ENCODE results near the gene DNAH3. TPM values are rescaled to one million over a fixed set of nuclear protein-coding genes. Genes with fewer than 3 reads are reported as not detected.
A peak's percentile ranks its signal among the peaks of the same experiment; 100 is the strongest.
"Not testable (repeated sequence)": the region's sequence is repeated elsewhere in the genome, so short reads cannot be mapped to it uniquely, and the experiment has no call there.

Gene DNAH3
- total RNA-seq, 1 donor from 2014 or later = 3.1 TPM

GRCh38 chr16:21120976-21121520 lies 29.6 kb downstream of the DNAH3 start:
- DNase-seq (ENCODE audit: low spot score) = no peak

- DNase-seq (ENCODE audit: low spot score) = no peak
Observed at GRCh38 chr16:21117567-21117966, 33.1 kb downstream of the DNAH3 start.

- DNase-seq (ENCODE audit: low spot score) = no peak
Observed at GRCh38 chr16:21116148-21116693, 34.4 kb downstream of the DNAH3 start.

- DNase-seq (ENCODE audit: low spot score) = not testable (repeated sequence)
Observed at GRCh38 chr16:21115551-21115950, 35.1 kb downstream of the DNAH3 start.

DNA sequence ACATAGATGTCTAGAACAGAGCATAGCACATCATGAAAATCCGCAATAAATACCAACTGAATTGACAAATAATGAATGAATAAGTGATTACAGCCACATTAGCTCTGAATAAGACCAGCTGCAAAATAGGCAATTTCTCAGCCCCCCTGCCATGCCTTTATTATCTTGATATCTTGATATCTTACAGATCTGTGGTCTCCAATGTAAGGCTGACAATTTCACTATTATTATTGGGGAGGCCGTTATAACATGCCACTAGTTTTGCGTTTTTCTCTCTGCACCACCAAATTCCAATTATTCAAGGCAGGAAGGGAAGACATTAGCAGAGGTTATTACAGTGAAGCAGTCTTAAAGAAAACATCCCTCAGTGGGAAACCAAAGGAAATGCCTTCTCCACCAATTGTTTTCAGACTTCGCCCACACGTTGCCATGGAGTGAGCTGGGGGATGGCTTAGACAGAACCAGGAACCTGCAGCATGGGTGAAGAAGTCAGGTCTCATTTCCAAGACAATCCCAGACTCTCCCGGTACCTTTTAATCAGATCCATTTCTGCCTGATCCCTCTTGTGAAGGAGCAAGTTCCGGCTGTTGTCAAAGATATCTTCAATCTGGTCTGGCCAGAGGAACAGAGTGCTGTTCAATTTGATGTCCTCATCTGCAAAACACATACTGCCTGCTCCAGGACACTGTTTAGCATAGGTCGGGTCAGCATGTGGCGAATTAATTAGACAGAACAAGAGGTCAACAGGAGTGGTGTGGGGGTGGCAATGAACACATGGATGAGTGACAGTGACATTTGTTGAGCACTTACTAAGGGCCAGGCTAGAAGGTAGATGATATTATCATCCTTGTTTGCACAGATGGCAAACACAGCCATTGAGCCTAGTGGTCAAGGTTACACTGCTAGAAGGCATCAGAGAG lies 46.4 kb downstream of the DNAH3 start:
- no peak for DNase-seq (ENCODE audit: low spot score)

DNA sequence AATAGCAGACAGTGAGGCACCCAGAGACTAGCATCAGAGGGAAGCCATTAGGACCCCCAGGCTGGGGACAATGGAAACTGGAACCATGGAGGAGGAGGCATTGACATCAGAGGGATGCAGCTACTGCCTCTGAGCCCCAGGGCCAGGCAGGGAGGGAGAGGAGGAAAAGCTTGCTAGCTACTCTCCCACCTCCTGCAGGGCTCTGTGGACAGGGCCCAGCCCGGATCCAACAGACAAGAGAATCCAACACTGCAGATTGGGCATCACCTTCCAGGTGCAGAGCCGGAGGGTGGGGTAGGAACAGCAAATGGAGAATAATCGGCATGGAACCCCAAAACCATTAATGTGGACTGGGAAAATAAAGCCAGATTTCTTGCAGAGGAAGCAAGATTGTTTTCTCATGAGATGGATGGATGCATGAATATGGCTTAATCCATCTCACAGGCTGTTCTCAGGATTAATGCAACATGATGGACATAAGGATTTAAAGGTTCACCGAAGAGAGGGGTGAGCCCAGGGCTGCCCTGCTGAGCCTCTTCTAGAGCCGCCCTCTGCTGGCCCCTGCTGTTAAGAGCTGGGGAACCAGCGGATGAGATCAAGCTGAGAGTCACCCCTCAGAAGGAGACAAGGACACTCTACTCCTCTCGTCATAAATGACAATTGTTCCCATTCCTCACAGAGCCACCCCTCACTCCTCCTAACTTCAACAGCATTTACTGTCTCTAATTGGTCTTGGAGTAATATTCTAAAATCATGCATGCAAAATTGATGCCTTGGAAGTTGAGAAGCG lies 48.8 kb downstream of the DNAH3 start:
- DNase-seq (ENCODE audit: low spot score) = no peak

GRCh38 chr16:21100447-21100846 lies 50.2 kb downstream of the DNAH3 start:
- DNase-seq (ENCODE audit: low spot score) = no peak

DNA sequence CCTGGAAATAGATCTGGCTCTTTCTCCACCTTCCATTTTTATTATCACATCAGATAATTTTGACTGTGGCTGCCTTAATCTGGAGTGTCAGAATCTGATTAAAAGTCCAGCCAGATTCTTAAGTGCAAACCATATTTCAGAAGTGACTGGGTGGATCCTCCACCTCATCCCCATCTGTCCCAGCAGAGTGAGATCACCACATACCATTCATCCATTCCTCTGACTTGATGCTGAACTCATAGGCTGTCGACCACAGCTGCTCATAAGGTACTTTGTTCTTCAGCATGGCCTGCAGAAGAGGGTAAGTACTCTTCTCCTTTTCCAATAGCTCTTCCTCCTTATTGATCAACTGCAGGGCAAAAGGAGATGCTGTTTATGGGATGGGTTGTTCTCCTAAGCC lies 53.5 kb downstream of the DNAH3 start:
- DNase-seq (ENCODE audit: low spot score) = no peak

DNA sequence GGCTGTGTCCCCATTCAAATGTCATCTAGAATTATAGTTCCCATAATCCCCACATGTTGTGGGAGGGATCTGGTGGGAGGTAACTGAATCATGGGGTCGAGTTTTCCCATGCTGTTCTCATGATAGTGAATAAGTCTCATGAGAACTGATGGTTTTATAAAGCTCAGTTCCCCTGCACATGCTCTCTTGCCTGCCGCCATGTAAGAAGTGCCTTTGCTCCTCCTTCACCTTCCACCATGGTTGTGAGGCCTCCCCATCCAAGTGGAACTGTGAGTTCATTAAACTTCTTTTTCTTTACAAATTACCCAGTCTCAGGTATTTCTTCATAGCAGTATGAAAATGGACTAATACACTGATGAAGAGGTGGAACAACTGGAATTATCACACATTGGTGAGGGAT lies 55.9 kb downstream of the DNAH3 start:
- DNase-seq (ENCODE audit: low spot score) = not testable (repeated sequence)

GRCh38 chr16:21092951-21093350 lies 57.7 kb downstream of the DNAH3 start:
- no peak for DNase-seq (ENCODE audit: low spot score)

GRCh38 chr16:21088646-21089538 lies 61.8 kb downstream of the DNAH3 start:
- DNase-seq (ENCODE audit: low spot score) = no peak

GRCh38 chr16:21088143-21088542 lies 62.5 kb downstream of the DNAH3 start:
- DNase-seq (ENCODE audit: low spot score) = no peak

GRCh38 chr16:21084631-21085225 lies 65.9 kb downstream of the DNAH3 start:
- no peak for DNase-seq (ENCODE audit: low spot score)

- DNase-seq (ENCODE audit: low spot score) = peak; percentile 69
Observed at GRCh38 chr16:21083729-21084268, 66.8 kb downstream of the DNAH3 start.

DNA sequence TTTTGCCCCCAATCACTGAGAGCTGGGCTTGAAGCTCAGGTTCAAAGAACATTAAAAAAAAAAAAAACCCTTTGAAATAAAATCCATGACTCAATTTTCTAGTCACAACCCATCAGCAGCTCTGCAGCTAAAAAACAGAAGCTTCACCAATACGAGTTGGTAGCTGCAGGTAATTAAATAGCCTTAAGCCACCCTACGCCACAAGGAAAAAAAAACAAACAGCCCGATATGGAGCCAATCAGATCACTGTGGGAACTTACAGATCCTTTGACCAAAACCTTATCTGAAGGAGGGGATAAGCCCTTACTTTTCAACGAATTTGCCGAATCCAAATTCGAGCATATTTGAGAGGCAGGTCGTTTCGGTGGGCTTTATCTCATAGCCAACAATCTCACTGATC lies 69.3 kb downstream of the DNAH3 start:
- DNase-seq (ENCODE audit: low spot score) = no peak

DNA sequence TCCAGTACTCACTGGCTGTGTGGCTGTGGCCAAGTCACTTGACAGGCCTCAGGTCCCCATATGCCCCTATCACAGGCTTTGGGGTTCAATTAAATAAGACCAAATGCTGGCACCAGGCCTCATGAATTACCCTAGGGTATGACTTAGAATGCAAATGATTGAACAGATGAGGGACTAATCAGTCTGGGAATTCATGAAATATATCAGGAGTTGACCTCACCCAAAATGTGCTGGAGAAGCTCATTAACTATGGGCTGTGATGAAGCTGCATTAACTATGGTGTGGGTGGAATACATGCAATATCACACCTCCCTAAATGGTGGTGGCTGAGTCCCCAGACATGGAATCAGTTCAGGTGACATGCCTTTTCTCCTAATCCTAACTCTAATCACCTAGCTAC lies 72.1 kb downstream of the DNAH3 start:
- DNase-seq (ENCODE audit: low spot score) = no peak

- no peak for DNase-seq (ENCODE audit: low spot score)
Observed at GRCh38 chr16:21076186-21076883, 74.3 kb downstream of the DNAH3 start.

GRCh38 chr16:21075252-21075651 lies 75.4 kb downstream of the DNAH3 start:
- no peak for DNase-seq (ENCODE audit: low spot score)

DNA sequence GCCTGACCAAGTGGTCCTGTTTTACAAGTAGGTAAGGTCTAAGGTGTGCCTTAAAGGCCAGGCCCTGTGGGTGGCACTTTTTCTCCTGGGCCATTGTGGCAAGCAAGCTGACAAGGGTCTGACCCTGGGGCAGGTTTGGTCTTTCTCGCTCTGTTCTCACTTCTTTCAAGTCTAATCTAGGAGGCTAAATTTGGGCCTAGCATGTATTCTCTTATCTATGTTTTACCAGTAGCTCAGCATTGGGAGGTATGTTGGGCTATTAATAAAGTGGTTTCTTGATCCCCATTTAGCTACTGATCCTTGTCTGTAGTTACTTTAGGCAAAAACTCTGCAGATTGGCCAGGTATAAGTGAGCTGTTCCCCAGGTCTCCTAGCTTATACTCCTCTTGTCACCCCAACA lies 77.7 kb downstream of the DNAH3 start:
- DNase-seq (ENCODE audit: low spot score) = no peak

DNA sequence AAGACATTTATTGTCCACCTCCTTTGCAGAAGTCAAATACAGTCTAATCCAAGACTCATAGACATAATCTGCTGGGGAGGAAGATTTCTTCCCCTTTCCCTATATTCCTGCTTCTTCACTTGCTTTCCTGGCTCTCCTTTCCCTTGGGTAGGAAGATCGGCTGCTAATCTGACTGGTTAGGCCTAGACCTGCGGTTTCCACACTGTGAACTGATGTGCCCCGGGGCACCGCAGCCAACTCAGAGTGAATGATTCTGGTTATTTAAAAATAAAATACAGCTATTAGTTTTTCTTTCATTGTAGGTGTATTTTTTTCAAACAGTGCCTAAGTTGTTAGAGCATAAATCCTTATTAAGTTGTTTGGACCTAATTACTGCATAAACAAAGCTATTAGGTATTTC lies 78.9 kb downstream of the DNAH3 start:
- DNase-seq (ENCODE audit: low spot score) = no peak
